H9 (cell line): ENCODE results near the gene BMERB1. TPM values are rescaled to one million over a fixed set of nuclear protein-coding genes. Genes with fewer than 3 reads are reported as not detected.

ENCODE experiments used
- DNase-seq: peaks from one replicate; pipeline ENCODE4 v3.0.0-alpha.2; 2017
- H2AFZ ChIP-seq: one replicate; pipeline ENCODE4 v1.6.1; 2013; ENCODE audit warnings: mild to moderate bottlenecking, low read length, control low read depth, moderate library complexity
- H2AK5ac ChIP-seq: 2 replicates; pipeline ENCODE4 v1.6.1; 2013; ENCODE audit warnings: low read length, control low read depth, mixed read lengths; ENCODE audit not compliant: insufficient read length
- H2BK120ac ChIP-seq: one replicate; pipeline ENCODE4 v1.6.1; 2013; ENCODE audit warnings: low read depth, mild to moderate bottlenecking, low read length, control low read depth, inconsistent platforms; ENCODE audit not compliant: poor library complexity, severe bottlenecking
- H2BK12ac ChIP-seq: 2 replicates; pipeline ENCODE4 v1.6.1; 2013; ENCODE audit warnings: low read length, control low read depth, mixed read lengths, low read depth; ENCODE audit not compliant: insufficient read length
- H2BK15ac ChIP-seq: 2 replicates; pipeline ENCODE4 v1.6.1; 2013; ENCODE audit warnings: low read depth, low read length, control low read depth
- H2BK20ac ChIP-seq: one replicate; pipeline ENCODE4 v1.6.1; 2013; ENCODE audit warnings: low read depth, mild to moderate bottlenecking, low read length, control low read depth, inconsistent platforms; ENCODE audit not compliant: poor library complexity, severe bottlenecking
- H2BK5ac ChIP-seq: 2 replicates; pipeline ENCODE4 v1.6.1; 2013; ENCODE audit warnings: low read length, control low read depth, mixed read lengths; ENCODE audit not compliant: insufficient read length
- H3K14ac ChIP-seq: 2 replicates; pipeline ENCODE4 v1.6.1; 2013; ENCODE audit warnings: low read length, control low read depth; ENCODE audit not compliant: insufficient read depth
- H3K18ac ChIP-seq: 2 replicates; pipeline ENCODE4 v1.6.1; 2013; ENCODE audit warnings: low read depth, mild to moderate bottlenecking, mixed read lengths, low read length, control low read depth; ENCODE audit not compliant: insufficient read length
- H3K23ac ChIP-seq: 2 replicates; pipeline ENCODE4 v1.6.1; 2013; ENCODE audit warnings: low read length, control low read depth, mixed read lengths, low read depth; ENCODE audit not compliant: insufficient read length
- H3K23me2 ChIP-seq: 2 replicates; pipeline ENCODE4 v1.6.1; 2013; ENCODE audit warnings: low read depth, mild to moderate bottlenecking, mixed read lengths, low read length, control low read depth; ENCODE audit not compliant: insufficient read length, poor library complexity, severe bottlenecking
- H3K27ac ChIP-seq: 2 replicates; pipeline ENCODE4 v1.5.1; 2013; ENCODE audit warnings: low read length, control low read depth, mixed read lengths, low read depth; ENCODE audit not compliant: insufficient read length
- H3K27me3 ChIP-seq: 2 replicates; pipeline ENCODE4 v1.6.1; 2013; ENCODE audit warnings: low read length, control low read depth, inconsistent platforms; ENCODE audit not compliant: insufficient read depth
- H3K4ac ChIP-seq: 2 replicates; pipeline ENCODE4 v1.6.1; 2013; ENCODE audit warnings: low read depth, mild to moderate bottlenecking, control low read depth, inconsistent platforms, low read length, moderate library complexity
- H3K4me1 ChIP-seq: 2 replicates; pipeline ENCODE4 v1.6.1; 2013; ENCODE audit warnings: low read length, control low read depth, inconsistent platforms; ENCODE audit not compliant: insufficient read depth
- H3K4me2 ChIP-seq: 2 replicates; pipeline ENCODE4 v1.6.1; 2013; ENCODE audit warnings: low read length, control low read depth, mixed read lengths; ENCODE audit not compliant: insufficient read length, insufficient read depth
- H3K56ac ChIP-seq: 2 replicates; pipeline ENCODE4 v1.6.1; 2013; ENCODE audit warnings: low read depth, mild to moderate bottlenecking, mixed read lengths, low read length, control low read depth; ENCODE audit not compliant: insufficient read length
- H3K79me1 ChIP-seq: 2 replicates; pipeline ENCODE4 v1.6.1; 2013; ENCODE audit warnings: low read depth, mild to moderate bottlenecking, moderate library complexity, low read length, control low read depth, inconsistent platforms; ENCODE audit not compliant: insufficient read depth, poor library complexity, severe bottlenecking
- H3K79me2 ChIP-seq: 2 replicates; pipeline ENCODE4 v1.6.1; 2013; ENCODE audit warnings: low read length, control low read depth, inconsistent platforms; ENCODE audit not compliant: insufficient read depth
- H3K9ac ChIP-seq: 2 replicates; pipeline ENCODE4 v1.6.1; 2013; ENCODE audit warnings: low read length, control low read depth, mixed read lengths; ENCODE audit not compliant: insufficient read length; ENCODE audit errors: extremely low read depth
- H3K9me3 ChIP-seq: one replicate; pipeline ENCODE4 v1.6.1; 2013; ENCODE audit warnings: low read depth, low read length, inconsistent platforms; ENCODE audit not compliant: control insufficient read depth
- H3T11ph ChIP-seq: one replicate; pipeline ENCODE4 v1.6.1; 2013; ENCODE audit warnings: mild to moderate bottlenecking, low read length, control low read depth, inconsistent platforms
- H4K20me1 ChIP-seq: one replicate; pipeline ENCODE4 v1.6.1; 2013; ENCODE audit not compliant: control insufficient read depth, insufficient read length, insufficient read depth
- H4K5ac ChIP-seq: 2 replicates; pipeline ENCODE4 v1.6.1; 2013; ENCODE audit warnings: low read depth, mild to moderate bottlenecking, mixed read lengths, low read length, control low read depth; ENCODE audit not compliant: insufficient read length
- H4K8ac ChIP-seq: replicated peaks from 2 replicates; pipeline ENCODE4 v1.6.1; 2013; ENCODE audit warnings: low read length, control low read depth, mixed read lengths, low read depth; ENCODE audit not compliant: insufficient read length
- H4K91ac ChIP-seq: 2 replicates; pipeline ENCODE4 v1.6.1; 2013; ENCODE audit warnings: low read depth, mild to moderate bottlenecking, moderate library complexity, mixed read lengths, low read length, control low read depth; ENCODE audit not compliant: insufficient read length
- H3K27ac Mint-ChIP-seq, 3 experiments: 2 replicates in 2 of 3; 3 replicates in 1 of 3; pipeline ENCODE4 v1.8.0; 2020 to 2021; ENCODE audit warnings: mixed read lengths in 3 of 3, mild to moderate bottlenecking in 1 of 3, moderate library complexity in 1 of 3
- H3K27me3 Mint-ChIP-seq: 2 replicates; pipeline ENCODE4 v1.8.0; 2021; ENCODE audit warnings: low read depth, mild to moderate bottlenecking, moderate library complexity, mixed read lengths
- H3K36me3 Mint-ChIP-seq, 3 experiments: 2 replicates in 2 of 3; 3 replicates in 1 of 3; pipeline ENCODE4 v1.8.0; 2020 to 2021; ENCODE audit warnings: low read depth in 3 of 3, mixed read lengths in 3 of 3; ENCODE audit not compliant: insufficient read depth in 1 of 3
- H3K4me1 Mint-ChIP-seq, 2 experiments: 2 replicates each; pipeline ENCODE4 v1.8.0; 2020; ENCODE audit warnings: mixed read lengths in 2 of 2
- H3K4me3 Mint-ChIP-seq, 2 experiments: 2 replicates in 1 of 2; 3 replicates in 1 of 2; pipeline ENCODE4 v1.8.0; 2020 to 2021; ENCODE audit warnings: mild to moderate bottlenecking in 2 of 2, mixed read lengths in 2 of 2, moderate library complexity in 1 of 2
- H3K9me3 Mint-ChIP-seq, 2 experiments: 2 replicates in 1 of 2; 3 replicates in 1 of 2; pipeline ENCODE4 v1.8.0; 2020; ENCODE audit warnings: mild to moderate bottlenecking in 2 of 2, mixed read lengths in 2 of 2, moderate library complexity in 1 of 2
- CTCF ChIP-seq: fragments of 200-600 bp; sonication (generic); conservative IDR thresholded peaks from 3 replicates; pipeline ENCODE4 v1.8.0; 2021; ENCODE audit warnings: antibody characterized with exemption, mild to moderate bottlenecking
- WGBS: extraction: QIAGEN DNeasy Blood & Tissue Kit; methylation state at CpG from one replicate; pipeline ENCODE4 v1.1.7; 2013; ENCODE audit warnings: missing lambda C conversion rate, low lambda C conversion rate, mixed read lengths; ENCODE audit not compliant: insufficient read length; ENCODE audit errors: extremely low coverage; 5-methylcytosine and 5-hydroxymethylcytosine counted together
- total RNA-seq: library from RNA; stranded (reverse); gene quantifications from 2 replicates; pipeline ENCODE4 v1.2.1, GENCODE V29; 2021

Gene BMERB1
- total RNA-seq, 1 experiment from 2014 or later: 19.5 TPM

- Histone ChIP-seq H3K79me1 (no peaks in the 10 kb centered on the region), H3K27ac (no peak overlapping the region), H3K23me2 (no peaks in the 10 kb centered on the region), H3K79me2 (no peaks in the 10 kb centered on the region), H4K8ac (no peak overlapping the region), H3T11ph (no peak overlapping the region), H2AFZ (no peak overlapping the region), H4K20me1 (no peaks in the 10 kb centered on the region), H3K18ac (peak overlapping the region; percentile 74), H3K4me2 (no peak overlapping the region), H3K27me3 (no peaks in the 10 kb centered on the region), H2BK20ac (no peak overlapping the region), H2BK12ac (no peak overlapping the region), H3K4me1 (peaks cover 8% of the 10 kb centered on the region; the same call in 1 of the 2 replicates), H4K5ac (no peak overlapping the region), H2AK5ac (no peak overlapping the region), H3K4ac (no peak overlapping the region), H3K9ac (no peak overlapping the region), H3K56ac (no peak overlapping the region), H4K91ac (no peak overlapping the region), H3K23ac (no peak overlapping the region), H3K9me3 (no peaks in the 10 kb centered on the region), H2BK15ac (no peak overlapping the region), H3K14ac (no peak overlapping the region), H2BK120ac (no peak overlapping the region), H2BK5ac (no peak overlapping the region)
- WGBS: no CpG with 5 or more reads among the region's 14 CpGs
- TF ChIP-seq CTCF: no peak
- H3K36me3 Mint-ChIP-seq: peaks cover 0 to 5% (median 0%) of the 10 kb centered on the region in 3 experiments; a peak in 2 of 7 replicates
- peak overlapping the region in 2 of 3 experiments; percentile 95 to 97; a peak in 4 of 7 replicates for H3K27ac Mint-ChIP-seq
- no peaks in the 10 kb centered on the region for H3K9me3 Mint-ChIP-seq
- H3K27me3 Mint-ChIP-seq: no peaks in the 10 kb centered on the region; the same call in 1 of the 2 replicates
- no peak for DNase-seq
- peak overlapping the region in 1 of 2 experiments; percentile 18; a peak in 1 of 5 replicates for H3K4me3 Mint-ChIP-seq
- peaks cover 43 to 52% of the 10 kb centered on the region in 2 experiments for H3K4me1 Mint-ChIP-seq
Observed at GRCh38 chr16:15509051-15509592, 74.7 kb downstream of the BMERB1 start.
